AG04450 (cell line): ENCODE measurements around the gene NEDD8. TPM values are rescaled to one million over a fixed set of nuclear protein-coding genes. Genes with fewer than 3 reads are reported as not detected.

Experiments
- CTCF ChIA-PET: fragments of 300-600, 350-600 bp; formaldehyde crosslinking; extraction: SDS; loops from one replicate; lab custom pipeline; 2022; ENCODE audit warnings: antibody characterized with exemption, inconsistent platforms; lab: Charles Lee
- POLR2A ChIA-PET: fragments of 350-600 bp; formaldehyde crosslinking; extraction: SDS; loops from one replicate; lab custom pipeline; 2021; ENCODE audit warnings: antibody characterized with exemption, inconsistent platforms; lab: Yijun Ruan, JAX
- DNase-seq: peaks from one replicate; pipeline ENCODE4 v3.0.0-alpha.2; 2011; ENCODE audit warnings: low read depth, low spot score
- H3K27ac ChIP-seq: one replicate; pipeline ENCODE4 v1.5.1; 2012; ENCODE audit warnings: low read depth, low read length, control low read depth
- H3K27me3 ChIP-seq: one replicate; pipeline ENCODE4 v1.6.0; 2012; ENCODE audit warnings: low read length; ENCODE audit not compliant: control insufficient read depth, insufficient read depth
- H3K4me3 ChIP-seq: 2 replicates; pipeline ENCODE4 v1.5.1; 2011; ENCODE audit warnings: mild to moderate bottlenecking, low read depth, low read length, control low read depth
- H3K9me3 ChIP-seq: 2 replicates; pipeline ENCODE4 v1.5.1; 2012; ENCODE audit warnings: low read length; ENCODE audit not compliant: control insufficient read depth, insufficient read depth
- CTCF ChIP-seq: IDR thresholded peaks from 2 replicates; pipeline ENCODE4 v1.5.1; 2011; ENCODE audit warnings: low read depth, low read length, control low read depth, inconsistent platforms
- polyA plus RNA-seq: library from polyadenylated mRNA; depleted of rRNA; stranded (reverse); fragments of >200 nt; gene quantifications from 2 replicates; pipeline ENCODE4 v1.2.3, GENCODE V29; 2011

Gene NEDD8
- polyA plus RNA-seq, 1 experiment = 363 TPM

DNA sequence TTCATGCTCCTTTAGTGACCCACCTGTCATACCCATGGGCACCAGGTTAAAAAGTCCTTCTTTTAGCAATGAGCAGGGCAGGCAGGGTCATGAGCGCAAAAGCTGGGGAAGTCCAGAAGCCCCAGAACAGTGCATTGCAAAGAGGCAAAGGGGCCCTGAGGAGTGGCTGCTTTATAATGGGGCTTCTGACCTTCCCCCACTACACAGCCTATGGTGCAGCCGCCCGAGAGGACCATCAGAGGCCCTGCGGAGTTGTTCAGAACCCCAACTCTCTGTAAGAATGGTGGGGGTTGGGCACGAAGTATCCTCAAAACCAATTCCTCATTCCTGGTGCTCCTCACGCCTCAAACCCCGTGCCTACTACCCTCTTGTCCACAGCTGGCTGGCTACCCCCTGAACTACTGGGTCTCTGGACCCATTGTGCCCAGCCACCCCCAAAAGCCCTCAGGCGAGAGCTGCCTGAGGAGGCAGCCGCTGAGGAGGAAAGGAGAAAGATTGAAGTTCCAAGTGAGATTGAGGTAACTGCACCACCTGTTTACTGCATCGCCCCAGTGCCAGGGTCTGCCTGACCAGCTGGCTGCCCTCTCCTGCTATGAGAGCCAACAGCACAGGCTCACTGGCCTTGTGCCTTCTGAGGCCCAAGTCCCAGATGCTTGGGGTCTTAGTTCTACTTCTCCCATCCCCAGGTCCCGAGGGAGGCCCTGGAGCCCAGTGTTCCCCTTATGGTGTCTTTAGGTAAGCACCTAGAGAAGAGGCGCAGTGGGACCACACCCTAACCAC lies 53.6 kb downstream of the NEDD8 start:
- H3K27me3 ChIP-seq = no peaks in the 10 kb centered on the region
- TF ChIP-seq CTCF = no peak
- H3K9me3 ChIP-seq = no peaks in the 10 kb centered on the region
- DNase-seq = no peak
- H3K27ac ChIP-seq = no peak overlapping the region
- CTCF ChIA-PET = no interaction called here
- H3K4me3 ChIP-seq = no peak overlapping the region
- POLR2A ChIA-PET = no interaction called here

GRCh38 chr14:24177891-24178290 lies 54.3 kb downstream of the NEDD8 start:
- CTCF ChIA-PET = no interaction called here
- no peak for DNase-seq
- Histone ChIP-seq H3K9me3 (no peaks in the 10 kb centered on the region), H3K4me3 (no peak overlapping the region), H3K27me3 (no peaks in the 10 kb centered on the region), H3K27ac (no peak overlapping the region)
- POLR2A ChIA-PET = interaction anchor here (0.7 to 1.1 kb wide), 2 partner anchors 17 to 37 kb away, joined by 3 read pairs; partner anchors contain the start of genes EMC9 and IRF9
- no peak for TF ChIP-seq CTCF

GRCh38 chr14:24177041-24177825 lies 54.9 kb downstream of the NEDD8 start:
- H3K9me3 ChIP-seq = no peaks in the 10 kb centered on the region; the same call in 1 of the 2 replicates
- H3K27ac ChIP-seq = no peak overlapping the region
- POLR2A ChIA-PET = interaction anchor here (0.7 to 1.1 kb wide), 2 partner anchors 16 to 36 kb away, joined by 3 read pairs; partner anchors contain the start of genes EMC9 and IRF9
- H3K27me3 ChIP-seq = no peaks in the 10 kb centered on the region
- no peak for TF ChIP-seq CTCF
- CTCF ChIA-PET = no interaction called here
- no peak for DNase-seq
- H3K4me3 ChIP-seq = no peak overlapping the region

DNA sequence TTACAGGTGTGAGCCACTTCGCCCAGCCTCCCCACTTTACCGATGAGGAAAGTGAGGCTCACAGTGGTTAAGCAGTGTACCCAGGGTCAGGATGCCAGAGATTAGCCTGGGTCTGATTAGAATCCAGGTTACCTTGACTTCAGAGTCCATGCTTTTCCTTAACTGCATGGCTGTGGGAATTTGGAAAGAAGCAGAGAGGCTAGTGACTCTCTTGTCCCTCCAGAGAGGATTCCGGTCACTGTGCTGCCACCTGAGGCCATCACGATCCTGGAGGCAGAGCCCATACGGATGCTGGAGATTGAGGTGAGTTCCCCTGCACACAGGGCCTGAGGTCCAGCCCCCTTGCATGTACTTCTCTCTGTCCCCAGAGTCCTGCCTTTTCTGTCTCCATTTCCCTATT lies 55.6 kb downstream of the NEDD8 start:
- no peak for DNase-seq
- no peak for TF ChIP-seq CTCF
- H3K9me3 ChIP-seq = no peaks in the 10 kb centered on the region; the same call in 1 of the 2 replicates
- no peak overlapping the region for H3K27ac ChIP-seq
- H3K4me3 ChIP-seq = no peak overlapping the region
- ChIA-PET CTCF (no interaction called here), POLR2A (interaction anchor here (0.7 to 1.1 kb wide), 2 partner anchors 9 to 16 kb away, joined by 3 read pairs; partner anchors contain the start of gene IRF9)
- H3K27me3 ChIP-seq = no peaks in the 10 kb centered on the region
